Keratinocyte (primary cell): ENCODE results near the gene FRAS1.

Experiments
- EZH2 ChIP-seq: IDR thresholded peaks from one replicate; pipeline ENCODE4 v1.6.1; 2012; ENCODE audit warnings: inconsistent platforms, mild to moderate bottlenecking, low read length, moderate library complexity
- TF ChIP-seq, protein P1 (sequence below), 3 experiments: IDR thresholded peaks in 1 of 3; conservative IDR thresholded peaks in 1 of 3; optimal IDR thresholded peaks in 1 of 3; 2 replicates in 2 of 3; 3 replicates in 1 of 3; pipeline versions ENCODE3 to v1.5.1; 2011; ENCODE audit warnings: low read length in 3 of 3, mild to moderate bottlenecking in 3 of 3, moderate library complexity in 2 of 3, control low read depth in 1 of 3, inconsistent platforms in 1 of 3; ENCODE audit not compliant: insufficient read depth in 2 of 3; ENCODE audit errors: extremely low read depth in 1 of 3

DNA sequence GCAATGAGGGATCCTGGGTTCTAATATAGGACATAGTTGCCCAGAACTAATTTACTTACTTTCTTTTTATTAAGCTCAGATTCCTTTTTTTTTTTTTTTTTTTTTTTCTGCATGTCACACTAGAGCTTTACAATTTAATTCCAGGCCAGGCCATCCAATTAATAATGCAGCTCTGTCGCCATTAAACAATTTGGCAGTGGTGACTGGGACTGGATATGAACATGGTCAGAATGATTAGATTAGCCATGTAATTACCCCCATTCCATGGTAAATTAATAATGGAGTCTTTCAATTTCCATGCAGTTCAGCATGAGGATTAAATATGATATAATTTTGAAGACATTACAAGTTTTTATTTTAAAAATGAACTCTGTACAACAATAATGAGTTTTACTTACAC is 267.5 kb downstream of the FRAS1 start:
- TF ChIP-seq, protein P1, sequence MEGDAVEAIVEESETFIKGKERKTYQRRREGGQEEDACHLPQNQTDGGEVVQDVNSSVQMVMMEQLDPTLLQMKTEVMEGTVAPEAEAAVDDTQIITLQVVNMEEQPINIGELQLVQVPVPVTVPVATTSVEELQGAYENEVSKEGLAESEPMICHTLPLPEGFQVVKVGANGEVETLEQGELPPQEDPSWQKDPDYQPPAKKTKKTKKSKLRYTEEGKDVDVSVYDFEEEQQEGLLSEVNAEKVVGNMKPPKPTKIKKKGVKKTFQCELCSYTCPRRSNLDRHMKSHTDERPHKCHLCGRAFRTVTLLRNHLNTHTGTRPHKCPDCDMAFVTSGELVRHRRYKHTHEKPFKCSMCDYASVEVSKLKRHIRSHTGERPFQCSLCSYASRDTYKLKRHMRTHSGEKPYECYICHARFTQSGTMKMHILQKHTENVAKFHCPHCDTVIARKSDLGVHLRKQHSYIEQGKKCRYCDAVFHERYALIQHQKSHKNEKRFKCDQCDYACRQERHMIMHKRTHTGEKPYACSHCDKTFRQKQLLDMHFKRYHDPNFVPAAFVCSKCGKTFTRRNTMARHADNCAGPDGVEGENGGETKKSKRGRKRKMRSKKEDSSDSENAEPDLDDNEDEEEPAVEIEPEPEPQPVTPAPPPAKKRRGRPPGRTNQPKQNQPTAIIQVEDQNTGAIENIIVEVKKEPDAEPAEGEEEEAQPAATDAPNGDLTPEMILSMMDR (optimal IDR thresholded peaks at IDR 0.05 in 1 of 3, IDR thresholded peaks at IDR 0.05 in 1 of 3, conservative IDR thresholded peaks at IDR 0.05 in 1 of 3; ENCODE audit: extremely low read depth in 1 of 3, insufficient read depth in 2 of 3, low read length in 3 of 3): no peak
- no peak for TF ChIP-seq EZH2
